NCI-H1436 treated with DMSO at 0.1 percent for 48 hours (cell line): Measurements from ENCODE around the gene SPAAR.
"Not testable (repeated sequence)": the region's sequence is repeated elsewhere in the genome, so short reads cannot be mapped to it uniquely, and the experiment has no call there.

Experiments used
- DNase-seq: peaks from one replicate; lab custom pipeline; 2025; lab: John Stamatoyannopoulos, UW

SPAAR gene

DNA sequence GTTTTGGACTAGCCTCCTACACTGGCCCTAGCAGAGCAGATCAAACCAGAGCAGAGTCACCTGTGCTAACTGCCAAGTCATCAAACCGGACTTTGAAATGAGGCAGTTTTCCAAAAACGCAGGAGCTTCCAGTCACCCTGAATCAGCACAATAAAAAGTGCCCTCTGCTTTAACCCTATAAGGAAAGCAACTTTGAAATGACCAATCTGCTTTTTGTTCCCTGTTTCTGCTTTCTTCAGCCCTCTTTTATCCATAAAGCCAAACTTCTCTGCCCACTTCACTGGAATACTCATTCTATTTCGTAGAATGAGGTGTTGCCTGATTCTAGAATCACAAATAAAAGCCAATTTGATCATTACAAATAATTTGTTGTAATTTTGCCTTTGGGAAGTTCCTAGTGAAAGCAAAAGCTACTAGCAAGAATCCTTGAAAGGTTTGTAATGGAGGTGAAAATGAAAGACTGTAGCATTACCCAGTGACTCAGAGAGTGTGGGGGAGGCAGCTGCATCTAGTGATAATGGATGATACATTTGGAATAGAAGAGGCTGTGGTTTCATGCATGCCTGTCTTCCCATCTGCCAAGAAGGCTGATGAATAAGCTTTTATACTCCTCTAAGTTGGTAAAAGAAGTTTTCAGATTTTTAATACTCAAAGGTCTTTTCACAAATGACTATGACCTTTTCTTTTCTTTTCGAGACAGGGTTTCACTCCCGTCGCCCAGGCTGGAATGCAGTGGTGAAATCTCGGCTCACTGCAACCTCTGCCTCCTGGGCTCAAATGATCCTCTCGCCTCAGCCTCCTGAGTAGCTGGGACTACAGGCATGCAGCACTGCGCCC lies 14.9 kb downstream of the SPAAR start:
- no peak for DNase-seq

DNA sequence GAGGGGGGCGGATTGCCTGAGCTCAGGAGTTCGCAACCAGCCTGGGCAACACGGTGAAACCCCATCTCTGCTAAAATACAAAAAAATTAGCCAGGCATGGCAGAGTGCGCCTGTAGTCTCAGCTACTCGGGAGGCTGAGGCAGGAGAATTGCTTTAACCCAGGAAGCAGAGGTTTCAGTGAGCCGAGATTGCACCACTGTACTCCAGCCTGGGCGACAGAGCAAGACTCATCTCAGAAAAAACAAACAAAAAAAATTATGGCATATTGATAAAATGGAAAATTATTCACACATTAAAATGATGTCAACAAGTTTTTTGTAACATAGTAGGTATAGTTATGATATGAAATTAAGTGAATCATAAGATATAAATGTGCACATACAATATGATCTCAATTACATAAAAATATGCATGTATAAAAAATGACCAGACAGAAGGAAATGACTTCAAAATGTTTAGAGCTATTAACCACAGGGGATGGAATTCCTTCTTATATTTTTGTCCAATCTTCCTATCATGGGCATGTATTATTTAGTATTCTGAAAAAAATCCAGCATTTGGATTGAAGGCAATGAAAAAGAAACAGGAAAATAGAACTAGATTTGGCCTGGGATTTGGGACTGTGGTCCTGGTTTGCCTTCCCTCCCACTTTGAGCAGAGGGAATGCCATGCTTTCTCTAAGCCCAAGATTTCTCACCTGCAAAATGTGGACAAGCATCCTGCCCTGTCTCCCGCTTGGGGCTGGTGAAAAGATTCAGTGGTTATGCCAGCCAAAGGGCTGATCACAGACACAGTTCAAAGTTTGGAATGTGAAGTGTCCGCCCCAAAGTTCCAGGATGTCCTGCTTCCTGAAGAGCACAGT lies 19.5 kb downstream of the SPAAR start:
- DNase-seq = no peak

DNA sequence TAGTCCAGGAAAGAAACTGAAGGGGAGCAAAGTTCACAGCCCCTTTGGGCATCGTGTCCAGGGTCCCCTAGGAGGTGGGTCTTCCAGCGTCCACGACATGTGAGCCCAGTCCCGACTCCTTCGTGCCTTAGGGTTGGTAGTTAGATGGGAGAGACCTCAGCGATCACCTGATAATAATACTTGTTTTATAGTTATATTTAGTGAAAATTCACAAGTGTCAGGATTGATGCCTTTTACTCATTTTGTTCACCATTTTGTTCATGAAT lies 20.1 kb downstream of the SPAAR start:
- DNase-seq = no peak

DNA sequence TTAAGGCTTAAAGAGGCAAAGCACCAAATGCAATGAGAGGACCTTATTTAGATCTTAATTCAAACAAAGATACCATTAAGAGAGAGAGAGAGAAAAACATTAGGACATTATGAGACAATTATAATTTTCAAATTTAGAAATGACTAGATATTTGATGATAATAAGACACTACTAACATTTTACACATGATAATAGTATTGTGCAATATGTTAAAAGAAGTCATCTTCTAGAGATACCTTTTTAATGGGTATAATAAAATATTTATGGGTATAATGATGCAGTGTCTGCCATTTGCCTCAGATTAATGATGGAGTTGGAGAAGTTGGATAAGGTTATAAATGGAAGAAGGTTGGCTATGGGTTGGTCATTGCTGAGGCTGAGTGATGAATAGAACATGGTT lies 21.2 kb downstream of the SPAAR start:
- DNase-seq = no peak

DNA sequence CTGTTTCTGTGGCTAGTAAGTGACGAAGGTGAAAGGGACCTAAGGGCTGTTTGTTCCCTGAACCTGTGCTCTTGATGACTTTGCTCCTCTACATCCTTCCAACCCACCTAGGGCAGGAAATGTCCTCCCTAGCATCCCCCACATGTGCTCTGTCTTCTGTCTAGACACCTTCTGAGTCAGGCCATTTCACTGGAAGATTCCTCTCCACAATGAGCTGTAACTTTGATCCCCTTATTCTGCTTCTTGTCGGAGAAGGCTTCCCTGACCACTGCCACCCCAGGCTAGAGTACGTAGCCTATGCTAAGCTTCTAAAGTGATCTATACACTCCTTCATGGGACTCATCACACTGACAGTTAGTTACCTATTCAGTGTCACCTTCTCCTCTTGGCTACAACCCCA lies 21.7 kb downstream of the SPAAR start:
- DNase-seq = no peak

DNA sequence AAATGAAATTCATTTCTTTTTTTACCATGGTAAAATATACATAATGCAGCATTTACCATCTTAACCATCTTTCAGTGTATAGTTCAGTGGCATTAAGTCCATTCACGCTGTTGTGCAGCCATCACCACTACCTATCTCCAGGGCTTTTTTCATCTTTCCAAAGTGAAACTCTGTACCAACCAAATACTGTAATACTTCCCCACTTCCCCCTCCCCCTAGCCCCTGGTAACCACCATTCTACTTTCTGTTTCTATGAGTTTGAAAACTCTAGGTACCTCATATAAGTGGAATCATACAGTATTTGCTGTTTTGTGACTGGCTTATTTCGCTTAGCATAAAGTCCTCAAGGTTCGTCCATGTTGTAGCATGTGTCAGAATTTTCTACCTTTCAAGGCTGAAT lies 23.4 kb downstream of the SPAAR start:
- DNase-seq = no peak

DNA sequence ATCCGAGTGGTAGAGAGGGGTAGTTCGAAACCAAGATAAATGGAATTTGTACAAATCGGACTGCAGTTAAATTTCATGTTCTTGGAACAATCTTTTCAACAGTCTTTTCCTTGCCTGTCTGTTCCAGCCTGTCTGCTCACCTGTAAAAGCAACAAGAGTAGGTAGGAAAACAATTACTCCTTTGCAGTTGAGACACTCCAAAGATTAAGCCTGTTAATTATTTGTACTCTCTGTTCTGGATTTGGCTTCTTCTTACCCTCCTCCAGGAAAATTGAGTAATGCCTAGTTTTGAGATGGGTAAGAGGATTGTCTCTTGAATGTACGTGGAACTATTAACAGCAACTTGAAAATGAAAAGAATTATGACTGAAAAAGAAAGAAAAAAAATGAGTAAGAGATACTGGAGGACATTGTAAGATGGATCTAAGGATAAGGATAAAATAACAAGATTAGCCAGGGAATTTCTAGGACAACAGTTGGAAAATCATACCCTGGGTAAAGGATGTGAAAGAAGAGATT lies 24.3 kb downstream of the SPAAR start:
- DNase-seq = no peak

DNA sequence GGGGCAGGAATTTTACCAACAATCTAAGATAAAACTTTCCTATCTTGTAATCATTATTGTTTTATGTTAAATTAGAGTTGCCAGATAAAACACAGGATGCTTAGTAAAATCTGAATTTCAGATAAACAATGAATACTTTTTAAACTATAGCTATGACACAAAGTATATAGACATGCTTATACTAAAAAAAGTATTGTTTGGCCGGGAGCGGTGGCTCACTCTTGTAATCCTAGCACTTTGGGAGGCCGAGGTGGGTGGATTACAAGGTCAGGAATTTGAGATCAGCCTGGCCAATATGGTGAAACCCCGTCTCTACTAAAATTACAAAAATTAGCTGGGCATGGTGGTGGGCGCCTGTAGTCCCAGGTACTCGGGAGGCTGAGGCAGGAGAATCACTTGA lies 24.8 kb downstream of the SPAAR start:
- DNase-seq = not testable (repeated sequence)

DNA sequence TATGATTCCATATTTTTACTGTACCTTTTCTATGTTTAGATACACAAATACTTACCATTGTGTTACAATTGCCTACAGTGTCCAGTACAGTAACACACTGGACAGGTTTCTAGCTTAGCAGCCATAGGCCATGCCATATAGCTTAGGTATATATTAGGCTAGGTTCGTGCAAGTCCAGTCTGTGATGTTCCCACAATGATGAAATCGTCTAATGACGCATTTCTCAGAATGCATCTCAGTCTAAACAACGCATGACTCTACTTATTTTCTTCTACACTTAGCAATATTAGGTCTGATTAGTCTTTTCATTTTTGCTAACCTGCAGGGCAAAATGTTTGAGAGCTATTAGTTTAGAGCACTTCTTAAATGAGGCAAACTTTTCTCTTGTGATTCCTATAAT lies 26.0 kb downstream of the SPAAR start:
- no peak for DNase-seq

DNA sequence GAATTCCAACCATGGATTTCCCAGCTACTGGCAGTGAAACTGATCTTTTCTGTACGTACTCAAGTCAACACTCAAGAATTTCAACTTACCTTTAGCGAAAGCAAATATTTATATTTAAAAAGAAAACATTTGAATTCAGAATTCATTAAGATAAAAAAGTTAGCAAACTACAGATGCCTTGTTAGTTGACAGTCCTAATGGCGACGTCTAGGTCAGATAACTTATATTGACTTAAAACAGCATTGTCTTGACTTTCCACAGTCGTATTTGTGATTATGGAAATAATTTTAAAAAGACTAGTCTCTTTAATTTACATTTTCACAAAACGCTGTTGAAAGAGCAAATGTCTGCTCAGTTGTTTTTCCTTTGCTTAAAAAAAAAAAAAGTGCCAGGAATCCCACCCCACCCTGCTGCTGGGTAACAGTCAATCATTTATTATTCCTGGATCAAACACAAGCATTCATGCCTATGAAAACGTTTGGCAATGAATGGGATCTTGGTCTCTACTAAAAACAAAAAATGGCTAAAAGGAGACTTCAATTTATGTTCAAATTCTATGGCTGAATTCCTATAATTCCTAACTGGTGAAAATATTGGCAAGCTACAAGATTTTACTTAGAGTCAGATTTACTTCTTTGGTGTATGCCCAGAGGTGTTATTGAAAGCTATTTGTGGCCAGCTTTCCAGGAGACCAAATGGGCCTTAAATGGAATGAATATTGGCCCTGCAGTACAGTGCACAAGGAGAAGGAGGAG lies 26.6 kb downstream of the SPAAR start:
- no peak for DNase-seq

DNA sequence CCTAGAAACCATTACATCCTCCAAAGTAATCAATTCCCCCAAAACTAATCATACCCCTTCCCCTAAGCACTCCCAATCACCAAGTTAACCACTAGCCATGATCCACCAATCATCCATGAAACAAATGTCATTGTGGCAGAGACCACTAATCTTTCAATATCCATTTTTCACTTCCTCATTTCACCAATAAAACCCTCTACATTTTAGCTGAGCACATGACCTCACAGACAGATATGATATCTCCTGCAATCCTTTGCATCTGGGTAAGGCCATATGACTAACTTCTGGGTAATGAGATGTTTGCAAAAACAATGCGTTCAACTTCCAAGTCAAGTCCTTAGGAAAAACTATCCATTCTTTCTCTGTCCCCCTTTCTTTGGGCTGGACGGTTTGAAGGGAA lies 27.9 kb downstream of the SPAAR start:
- no peak for DNase-seq

DNA sequence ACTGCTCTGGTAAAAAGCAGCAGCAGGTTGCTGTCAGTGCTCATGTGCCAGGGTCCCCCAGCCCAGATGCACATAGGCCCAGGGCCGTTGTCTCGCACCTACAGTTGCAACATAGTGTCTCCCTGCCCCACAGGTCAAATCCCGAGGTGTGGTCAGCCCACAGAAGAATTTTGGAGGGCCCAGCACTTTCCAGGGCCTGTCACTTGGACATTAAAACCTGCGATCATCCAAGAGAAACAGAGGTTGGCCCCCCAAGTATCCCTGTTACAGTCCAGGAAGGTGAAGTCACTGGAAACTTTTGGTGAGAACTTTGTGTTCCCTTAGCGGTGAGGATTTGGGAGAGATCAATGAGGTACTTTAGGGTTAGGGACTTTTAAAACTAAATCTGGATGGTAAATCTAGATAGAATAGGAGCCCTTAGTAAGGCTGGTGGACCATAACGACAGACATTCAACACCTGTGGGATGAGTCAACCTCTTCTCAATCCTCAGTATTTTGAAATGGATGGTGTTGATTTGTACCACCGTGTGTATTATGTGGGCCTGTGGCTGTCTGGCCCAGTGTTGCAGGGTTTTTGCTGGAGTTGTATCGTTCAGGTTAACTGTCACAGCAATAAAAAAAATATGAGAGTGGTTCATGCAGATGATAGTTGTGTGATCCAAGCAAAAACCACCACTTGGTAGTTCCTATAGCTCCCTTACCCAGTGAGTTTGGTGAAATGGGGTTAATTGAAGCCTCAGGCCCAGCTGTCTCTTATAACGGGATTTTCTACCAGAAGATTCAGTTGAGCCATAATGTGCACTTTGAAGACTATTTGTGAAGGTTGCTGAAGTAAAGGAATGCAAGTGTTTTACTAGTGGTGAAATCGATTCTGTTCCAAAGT lies 29.4 kb downstream of the SPAAR start:
- DNase-seq = no peak

DNA sequence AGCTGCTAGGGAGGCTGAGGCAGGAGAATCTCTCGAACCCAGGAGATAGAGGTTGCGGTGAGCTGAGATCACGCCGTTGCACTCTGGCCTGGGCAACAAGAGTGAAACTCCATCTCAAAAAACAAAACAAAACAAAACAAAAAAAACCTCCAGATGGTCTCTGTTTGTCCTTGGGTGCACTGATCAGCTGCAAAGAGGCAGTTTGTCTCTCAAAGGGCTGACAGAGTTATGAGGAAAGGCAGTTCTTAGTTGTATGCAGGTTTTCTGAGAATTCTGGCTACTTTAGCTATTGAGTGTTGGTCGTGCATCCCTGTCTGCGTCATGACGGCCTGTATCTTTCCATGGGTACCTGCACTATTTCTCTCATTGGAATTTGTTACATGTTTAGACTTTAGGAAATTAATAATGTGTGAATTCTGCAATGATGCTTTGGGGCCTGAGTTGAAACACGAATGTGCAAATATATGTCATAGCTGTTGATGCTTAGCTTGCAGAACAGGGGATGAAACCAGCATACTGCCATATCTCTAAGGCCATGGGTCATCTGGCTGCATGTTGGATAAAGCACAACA lies 30.5 kb downstream of the SPAAR start:
- DNase-seq = no peak

DNA sequence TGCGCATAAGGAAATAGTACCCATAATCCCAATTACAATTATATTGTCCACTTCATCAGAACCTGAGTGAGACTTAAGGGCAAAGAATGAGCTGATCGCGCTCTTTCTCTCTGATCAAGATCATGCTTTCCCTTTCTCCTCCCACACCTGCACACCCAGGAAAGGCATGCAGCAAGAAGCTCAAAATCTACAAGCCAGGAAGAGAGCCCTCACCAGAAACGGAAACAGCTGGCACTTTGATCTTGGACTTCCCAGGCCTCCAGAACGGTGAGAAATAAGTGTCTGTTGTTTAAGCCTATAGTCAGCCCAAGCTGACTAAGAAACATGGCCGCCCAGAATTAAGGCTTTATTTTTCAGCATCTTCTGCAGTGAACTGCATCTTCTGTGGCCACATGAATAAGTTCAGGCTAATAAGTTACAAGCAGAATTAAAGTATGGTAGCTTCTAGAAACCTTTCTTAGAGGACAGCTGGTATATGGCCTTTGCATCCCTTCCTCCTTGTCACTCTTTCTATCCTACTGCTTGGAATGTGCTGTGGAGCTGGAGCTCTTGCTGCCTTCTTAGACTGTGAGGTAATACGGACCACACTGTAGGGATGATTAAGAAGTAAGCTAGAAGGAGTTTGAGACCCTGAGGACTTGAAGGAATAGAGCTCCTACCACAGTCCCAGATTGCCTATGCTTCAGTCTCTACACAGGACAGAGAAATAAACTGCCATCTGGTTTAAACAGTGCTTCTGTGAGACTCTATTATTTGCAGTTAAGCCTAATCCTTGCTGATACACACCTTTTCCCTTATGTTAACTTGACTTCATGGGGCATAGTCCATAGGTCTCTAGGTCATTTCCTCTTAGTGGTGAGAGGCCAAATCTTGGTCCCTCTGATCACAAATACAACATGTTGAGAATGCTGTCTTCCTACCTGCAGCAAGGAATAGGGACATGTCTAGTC lies 31.4 kb downstream of the SPAAR start:
- DNase-seq = no peak

DNA sequence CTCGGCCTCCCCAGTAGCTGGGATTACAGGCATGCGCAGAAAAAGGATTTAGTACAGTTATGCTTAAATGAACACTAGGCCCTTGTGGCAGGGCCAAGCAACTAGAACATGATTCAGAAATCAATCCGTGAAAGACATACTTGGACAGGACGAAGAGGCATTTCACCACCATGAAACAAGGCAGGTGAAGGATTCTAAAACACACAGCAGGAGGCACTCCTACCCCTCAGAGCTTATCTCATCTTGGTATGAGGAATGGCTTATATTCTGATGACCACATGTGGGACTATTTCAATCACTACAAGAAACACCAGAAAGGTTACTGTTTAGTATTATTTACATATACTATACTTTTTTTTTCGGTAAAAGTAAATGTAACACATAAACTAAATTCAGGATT lies 33.0 kb downstream of the SPAAR start:
- no peak for DNase-seq

DNA sequence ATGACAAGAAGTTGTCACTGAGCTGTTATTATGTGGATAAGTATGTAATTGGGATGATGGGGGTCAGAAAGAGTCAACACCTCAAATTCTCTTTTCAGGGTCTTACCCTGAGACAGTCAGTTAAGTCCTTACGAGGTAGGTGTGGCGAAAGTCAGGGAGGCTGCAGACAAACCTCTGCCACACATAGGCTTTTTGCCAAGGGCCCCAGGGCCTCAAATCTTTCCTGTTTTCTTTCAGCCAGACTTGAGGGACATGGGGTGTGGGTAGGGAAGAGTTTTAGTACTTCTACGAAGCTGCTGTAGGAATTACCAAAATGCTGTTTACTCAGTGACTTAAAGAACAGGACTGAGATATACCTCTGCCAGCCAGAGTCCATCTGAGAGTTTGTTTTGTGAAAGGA lies 34.9 kb downstream of the SPAAR start:
- DNase-seq = no peak

DNA sequence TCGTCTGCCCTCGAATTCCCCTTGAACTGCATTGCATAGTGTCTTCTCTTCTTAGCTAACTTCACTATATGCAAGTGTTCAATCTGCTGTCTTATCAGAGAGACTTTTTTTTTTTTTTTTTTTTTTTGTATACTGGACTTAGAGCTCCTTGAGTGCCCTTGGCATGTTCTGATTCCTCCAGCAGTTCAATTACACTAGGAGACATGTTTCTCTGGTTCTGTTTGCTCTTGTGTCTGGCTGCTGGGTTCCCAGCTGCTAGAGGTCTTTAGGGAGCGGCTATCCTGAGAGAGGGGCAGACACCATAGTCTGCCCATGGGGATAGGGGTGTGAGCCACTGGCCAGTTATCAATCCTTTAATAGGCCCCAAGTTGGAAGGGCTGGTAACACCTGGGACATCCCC lies 35.6 kb downstream of the SPAAR start:
- no peak for DNase-seq

DNA sequence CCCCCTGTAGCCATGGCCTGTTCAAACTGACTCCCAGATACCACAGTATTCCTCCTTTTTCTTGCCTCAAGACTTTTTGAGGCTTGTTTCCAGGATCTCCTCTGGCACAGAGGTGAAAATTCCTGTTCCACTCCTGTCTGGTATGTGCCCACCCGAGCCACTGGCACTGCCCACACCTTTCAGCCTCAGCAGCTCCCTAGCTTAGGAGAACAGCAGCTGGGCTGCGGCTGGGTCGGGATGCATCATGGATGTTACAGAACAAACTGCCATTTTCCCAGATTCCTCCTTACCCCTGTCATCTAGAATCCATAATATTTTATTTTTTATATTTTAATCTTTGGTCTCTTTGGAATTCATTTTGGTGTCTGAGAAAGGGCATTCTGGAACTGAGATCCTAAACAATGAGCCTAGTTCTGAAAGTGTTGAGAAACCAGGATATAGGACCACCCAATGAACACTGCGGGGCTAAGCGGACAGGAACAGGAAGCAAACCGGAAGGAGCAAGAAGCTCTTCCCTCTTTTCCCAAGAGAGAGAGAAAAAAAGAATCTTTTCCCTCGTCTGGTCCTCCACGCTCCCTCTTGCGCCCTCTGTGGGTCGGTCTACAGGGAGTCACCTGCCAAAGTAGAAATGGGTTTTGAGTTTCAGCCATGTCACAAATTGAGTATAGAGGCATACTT lies 36.2 kb downstream of the SPAAR start:
- no peak for DNase-seq

DNA sequence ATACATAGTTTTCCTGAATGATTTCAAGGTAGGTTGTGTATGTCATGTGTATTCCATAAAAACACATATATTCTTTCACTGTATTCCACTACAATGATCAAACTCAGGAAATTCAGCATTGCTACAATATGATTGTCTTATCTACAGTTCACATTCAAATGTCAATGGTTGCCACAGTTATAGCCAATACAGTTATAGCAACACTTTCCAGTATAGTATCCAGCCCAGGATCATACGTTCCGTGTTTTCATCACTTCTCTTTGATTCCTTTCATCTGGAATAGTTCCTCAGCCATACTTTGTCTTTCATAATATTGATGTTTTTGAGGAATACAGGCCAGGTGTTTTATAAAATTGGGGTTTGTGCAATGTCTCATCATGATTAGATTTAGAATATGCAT lies 39.2 kb downstream of the SPAAR start:
- DNase-seq = no peak

DNA sequence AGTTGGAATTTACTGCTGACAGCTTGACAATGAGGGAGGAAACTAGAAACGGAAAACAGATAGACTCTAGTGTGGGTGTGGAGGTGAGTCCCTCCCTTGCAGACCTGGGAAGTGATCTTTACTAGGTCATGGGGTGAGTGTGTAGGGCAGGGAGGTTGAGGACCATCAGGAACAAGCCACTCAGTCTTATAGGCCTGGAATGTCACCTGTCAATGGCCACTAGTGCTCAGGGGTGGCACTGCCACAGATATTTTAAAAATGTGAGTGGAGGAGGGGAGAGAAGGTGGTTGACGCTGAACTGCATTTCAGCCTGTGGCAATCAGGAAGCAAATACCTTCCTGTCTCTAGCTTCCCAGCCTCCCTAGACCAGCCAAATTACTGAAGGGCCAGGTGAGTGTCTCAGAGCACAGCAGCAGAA lies 39.6 kb downstream of the SPAAR start:
- no peak for DNase-seq
